Liver (tissue), 3 donors: ENCODE measurements around the gene DGKD.

Source experiments
- FOXA1 ChIP-seq: IDR thresholded peaks from 2 replicates; pipeline ENCODE4 v1.6.1; 2016; ENCODE audit warnings: antibody characterized with exemption
- GABPA ChIP-seq, 2 donors: IDR thresholded peaks in 1 of 2; conservative IDR thresholded peaks in 1 of 2; 2 replicates each; pipeline ENCODE4 v1.6.1; 2016; ENCODE audit warnings: antibody characterized with exemption in 2 of 2, mild to moderate bottlenecking in 1 of 2, moderate library complexity in 1 of 2
- RAD21 ChIP-seq, 2 donors: IDR thresholded peaks; 2 replicates each; pipeline ENCODE4 v1.6.1; 2016; ENCODE audit warnings: antibody characterized with exemption in 2 of 2, mild to moderate bottlenecking in 2 of 2
- RXRA ChIP-seq, 2 donors: IDR thresholded peaks; 2 replicates each; pipeline ENCODE4 v1.6.1; 2017 to 2018; ENCODE audit warnings: antibody characterized with exemption in 2 of 2, mild to moderate bottlenecking in 1 of 2
- SP1 ChIP-seq: IDR thresholded peaks from 2 replicates; pipeline ENCODE4 v1.6.1; 2018; ENCODE audit warnings: antibody characterized with exemption, mild to moderate bottlenecking
- TF ChIP-seq, protein P1 (sequence below): fragments of 150-350 bp; IDR thresholded peaks from 2 replicates; pipeline ENCODE4 v1.5.1; 2017; ENCODE audit warnings: improper control_type of control experiment, low read depth, low read length; ENCODE audit not compliant: missing input control
- TF ChIP-seq, protein P2 (sequence below): IDR thresholded peaks from 2 replicates; pipeline ENCODE4 v1.6.1; 2016; ENCODE audit warnings: antibody characterized with exemption
- TF ChIP-seq, protein P3 (sequence below): IDR thresholded peaks from 2 replicates; pipeline ENCODE4 v1.6.1; 2016; ENCODE audit warnings: antibody characterized with exemption, mild to moderate bottlenecking
- TF ChIP-seq, protein P4 (sequence below): IDR thresholded peaks from 2 replicates; pipeline ENCODE4 v1.6.1; 2016; ENCODE audit warnings: antibody characterized with exemption
- TF ChIP-seq, protein P5 (sequence below): IDR thresholded peaks from 2 replicates; pipeline ENCODE4 v1.6.1; 2016; ENCODE audit warnings: antibody characterized with exemption
- donor health status: healthy.
- donor health status: healthy.

DNA sequence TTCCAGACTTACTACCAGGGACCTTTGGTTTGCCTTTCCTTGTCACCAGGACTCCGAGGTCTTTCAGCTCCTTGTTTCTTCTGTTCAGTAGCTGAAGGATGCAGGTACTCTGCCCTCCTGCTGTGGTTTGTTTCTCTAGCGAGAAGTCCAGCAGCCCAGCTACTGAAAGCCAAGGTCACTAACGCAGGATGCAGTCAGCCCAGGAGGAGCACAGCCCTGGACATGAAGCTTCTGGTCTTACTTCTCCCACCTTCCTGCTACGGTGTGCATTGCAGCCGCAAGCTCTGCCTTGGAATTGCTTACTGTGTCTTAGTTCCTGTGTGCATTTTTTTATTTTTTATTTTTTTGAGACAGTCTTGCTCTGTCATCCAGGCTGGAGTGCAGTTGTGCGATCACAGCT is 62.4 kb downstream of the DGKD start:
- TF ChIP-seq, protein P1, sequence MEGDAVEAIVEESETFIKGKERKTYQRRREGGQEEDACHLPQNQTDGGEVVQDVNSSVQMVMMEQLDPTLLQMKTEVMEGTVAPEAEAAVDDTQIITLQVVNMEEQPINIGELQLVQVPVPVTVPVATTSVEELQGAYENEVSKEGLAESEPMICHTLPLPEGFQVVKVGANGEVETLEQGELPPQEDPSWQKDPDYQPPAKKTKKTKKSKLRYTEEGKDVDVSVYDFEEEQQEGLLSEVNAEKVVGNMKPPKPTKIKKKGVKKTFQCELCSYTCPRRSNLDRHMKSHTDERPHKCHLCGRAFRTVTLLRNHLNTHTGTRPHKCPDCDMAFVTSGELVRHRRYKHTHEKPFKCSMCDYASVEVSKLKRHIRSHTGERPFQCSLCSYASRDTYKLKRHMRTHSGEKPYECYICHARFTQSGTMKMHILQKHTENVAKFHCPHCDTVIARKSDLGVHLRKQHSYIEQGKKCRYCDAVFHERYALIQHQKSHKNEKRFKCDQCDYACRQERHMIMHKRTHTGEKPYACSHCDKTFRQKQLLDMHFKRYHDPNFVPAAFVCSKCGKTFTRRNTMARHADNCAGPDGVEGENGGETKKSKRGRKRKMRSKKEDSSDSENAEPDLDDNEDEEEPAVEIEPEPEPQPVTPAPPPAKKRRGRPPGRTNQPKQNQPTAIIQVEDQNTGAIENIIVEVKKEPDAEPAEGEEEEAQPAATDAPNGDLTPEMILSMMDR, result no peak
- TF ChIP-seq, protein P2, sequence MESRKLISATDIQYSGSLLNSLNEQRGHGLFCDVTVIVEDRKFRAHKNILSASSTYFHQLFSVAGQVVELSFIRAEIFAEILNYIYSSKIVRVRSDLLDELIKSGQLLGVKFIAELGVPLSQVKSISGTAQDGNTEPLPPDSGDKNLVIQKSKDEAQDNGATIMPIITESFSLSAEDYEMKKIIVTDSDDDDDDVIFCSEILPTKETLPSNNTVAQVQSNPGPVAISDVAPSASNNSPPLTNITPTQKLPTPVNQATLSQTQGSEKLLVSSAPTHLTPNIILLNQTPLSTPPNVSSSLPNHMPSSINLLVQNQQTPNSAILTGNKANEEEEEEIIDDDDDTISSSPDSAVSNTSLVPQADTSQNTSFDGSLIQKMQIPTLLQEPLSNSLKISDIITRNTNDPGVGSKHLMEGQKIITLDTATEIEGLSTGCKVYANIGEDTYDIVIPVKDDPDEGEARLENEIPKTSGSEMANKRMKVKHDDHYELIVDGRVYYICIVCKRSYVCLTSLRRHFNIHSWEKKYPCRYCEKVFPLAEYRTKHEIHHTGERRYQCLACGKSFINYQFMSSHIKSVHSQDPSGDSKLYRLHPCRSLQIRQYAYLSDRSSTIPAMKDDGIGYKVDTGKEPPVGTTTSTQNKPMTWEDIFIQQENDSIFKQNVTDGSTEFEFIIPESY, result no peak
- TF ChIP-seq SP1, result no peak
- TF ChIP-seq, protein P3, sequence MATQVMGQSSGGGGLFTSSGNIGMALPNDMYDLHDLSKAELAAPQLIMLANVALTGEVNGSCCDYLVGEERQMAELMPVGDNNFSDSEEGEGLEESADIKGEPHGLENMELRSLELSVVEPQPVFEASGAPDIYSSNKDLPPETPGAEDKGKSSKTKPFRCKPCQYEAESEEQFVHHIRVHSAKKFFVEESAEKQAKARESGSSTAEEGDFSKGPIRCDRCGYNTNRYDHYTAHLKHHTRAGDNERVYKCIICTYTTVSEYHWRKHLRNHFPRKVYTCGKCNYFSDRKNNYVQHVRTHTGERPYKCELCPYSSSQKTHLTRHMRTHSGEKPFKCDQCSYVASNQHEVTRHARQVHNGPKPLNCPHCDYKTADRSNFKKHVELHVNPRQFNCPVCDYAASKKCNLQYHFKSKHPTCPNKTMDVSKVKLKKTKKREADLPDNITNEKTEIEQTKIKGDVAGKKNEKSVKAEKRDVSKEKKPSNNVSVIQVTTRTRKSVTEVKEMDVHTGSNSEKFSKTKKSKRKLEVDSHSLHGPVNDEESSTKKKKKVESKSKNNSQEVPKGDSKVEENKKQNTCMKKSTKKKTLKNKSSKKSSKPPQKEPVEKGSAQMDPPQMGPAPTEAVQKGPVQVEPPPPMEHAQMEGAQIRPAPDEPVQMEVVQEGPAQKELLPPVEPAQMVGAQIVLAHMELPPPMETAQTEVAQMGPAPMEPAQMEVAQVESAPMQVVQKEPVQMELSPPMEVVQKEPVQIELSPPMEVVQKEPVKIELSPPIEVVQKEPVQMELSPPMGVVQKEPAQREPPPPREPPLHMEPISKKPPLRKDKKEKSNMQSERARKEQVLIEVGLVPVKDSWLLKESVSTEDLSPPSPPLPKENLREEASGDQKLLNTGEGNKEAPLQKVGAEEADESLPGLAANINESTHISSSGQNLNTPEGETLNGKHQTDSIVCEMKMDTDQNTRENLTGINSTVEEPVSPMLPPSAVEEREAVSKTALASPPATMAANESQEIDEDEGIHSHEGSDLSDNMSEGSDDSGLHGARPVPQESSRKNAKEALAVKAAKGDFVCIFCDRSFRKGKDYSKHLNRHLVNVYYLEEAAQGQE, result no peak
- TF ChIP-seq FOXA1, result no peak
- TF ChIP-seq RXRA (IDR thresholded peaks at IDR 0.05), result no peak
- TF ChIP-seq, protein P4, sequence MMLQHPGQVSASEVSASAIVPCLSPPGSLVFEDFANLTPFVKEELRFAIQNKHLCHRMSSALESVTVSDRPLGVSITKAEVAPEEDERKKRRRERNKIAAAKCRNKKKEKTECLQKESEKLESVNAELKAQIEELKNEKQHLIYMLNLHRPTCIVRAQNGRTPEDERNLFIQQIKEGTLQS, result no peak
- no peak for TF ChIP-seq RAD21 (IDR thresholded peaks at IDR 0.05)
- no peak for TF ChIP-seq GABPA (IDR thresholded peaks at IDR 0.05 in 1 of 2, conservative IDR thresholded peaks at IDR 0.05 in 1 of 2)
- TF ChIP-seq, protein P5, sequence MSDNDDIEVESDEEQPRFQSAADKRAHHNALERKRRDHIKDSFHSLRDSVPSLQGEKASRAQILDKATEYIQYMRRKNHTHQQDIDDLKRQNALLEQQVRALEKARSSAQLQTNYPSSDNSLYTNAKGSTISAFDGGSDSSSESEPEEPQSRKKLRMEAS, result no peak
